Panc1 (cell line): Measurements from ENCODE around the gene TEX22.

Source experiments
- CTCF ChIP-seq: fragments of 450-650 bp; IDR thresholded peaks from 2 replicates; pipeline ENCODE4 v1.5.1; 2017; ENCODE audit warnings: mild to moderate bottlenecking
- POLR2AphosphoS5 ChIP-seq: IDR thresholded peaks from 2 replicates; pipeline ENCODE4 v1.6.1; 2012; ENCODE audit warnings: mild to moderate bottlenecking, low read depth, low read length, moderate library complexity
- SIN3A ChIP-seq: IDR thresholded peaks from 2 replicates; pipeline ENCODE4 v1.6.1; 2012; ENCODE audit warnings: low read depth, mild to moderate bottlenecking, low read length, moderate library complexity, borderline replicate concordance; ENCODE audit not compliant: insufficient read depth
- TCF7L2 ChIP-seq: IDR thresholded peaks from 2 replicates; pipeline ENCODE4 v1.6.1; 2011; ENCODE audit warnings: mild to moderate bottlenecking, low read depth, low read length, inconsistent platforms
- TF ChIP-seq, protein P1 (sequence below), 2 experiments: IDR thresholded peaks; 2 replicates each; pipeline ENCODE4 v1.6.1; 2011 to 2012; ENCODE audit warnings: low read depth in 2 of 2, control low read depth in 1 of 2, low read length in 1 of 2, mild to moderate bottlenecking in 1 of 2, moderate library complexity in 1 of 2; ENCODE audit not compliant: insufficient read depth in 1 of 2

DNA sequence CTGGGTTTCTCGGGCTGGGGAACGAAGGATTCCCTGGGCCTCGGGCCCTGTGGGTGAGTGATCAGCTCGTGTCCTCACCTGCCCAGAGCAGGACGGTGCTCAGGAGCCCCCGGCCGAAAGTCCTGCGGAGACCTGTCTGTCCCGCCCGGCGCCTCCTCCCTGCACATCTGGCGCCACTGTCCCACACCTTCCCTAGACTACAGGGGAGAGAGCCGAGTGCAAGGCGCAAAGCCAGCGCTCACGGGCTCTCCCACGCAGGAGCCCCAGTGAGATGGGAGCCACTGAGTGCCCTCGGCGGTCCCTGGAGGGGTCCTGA is 13.1 kb upstream of the TEX22 start:
- TF ChIP-seq CTCF (no peak), POLR2AphosphoS5 (no peak), TCF7L2 (no peak), SIN3A (no peak)
- TF ChIP-seq, protein P1, sequence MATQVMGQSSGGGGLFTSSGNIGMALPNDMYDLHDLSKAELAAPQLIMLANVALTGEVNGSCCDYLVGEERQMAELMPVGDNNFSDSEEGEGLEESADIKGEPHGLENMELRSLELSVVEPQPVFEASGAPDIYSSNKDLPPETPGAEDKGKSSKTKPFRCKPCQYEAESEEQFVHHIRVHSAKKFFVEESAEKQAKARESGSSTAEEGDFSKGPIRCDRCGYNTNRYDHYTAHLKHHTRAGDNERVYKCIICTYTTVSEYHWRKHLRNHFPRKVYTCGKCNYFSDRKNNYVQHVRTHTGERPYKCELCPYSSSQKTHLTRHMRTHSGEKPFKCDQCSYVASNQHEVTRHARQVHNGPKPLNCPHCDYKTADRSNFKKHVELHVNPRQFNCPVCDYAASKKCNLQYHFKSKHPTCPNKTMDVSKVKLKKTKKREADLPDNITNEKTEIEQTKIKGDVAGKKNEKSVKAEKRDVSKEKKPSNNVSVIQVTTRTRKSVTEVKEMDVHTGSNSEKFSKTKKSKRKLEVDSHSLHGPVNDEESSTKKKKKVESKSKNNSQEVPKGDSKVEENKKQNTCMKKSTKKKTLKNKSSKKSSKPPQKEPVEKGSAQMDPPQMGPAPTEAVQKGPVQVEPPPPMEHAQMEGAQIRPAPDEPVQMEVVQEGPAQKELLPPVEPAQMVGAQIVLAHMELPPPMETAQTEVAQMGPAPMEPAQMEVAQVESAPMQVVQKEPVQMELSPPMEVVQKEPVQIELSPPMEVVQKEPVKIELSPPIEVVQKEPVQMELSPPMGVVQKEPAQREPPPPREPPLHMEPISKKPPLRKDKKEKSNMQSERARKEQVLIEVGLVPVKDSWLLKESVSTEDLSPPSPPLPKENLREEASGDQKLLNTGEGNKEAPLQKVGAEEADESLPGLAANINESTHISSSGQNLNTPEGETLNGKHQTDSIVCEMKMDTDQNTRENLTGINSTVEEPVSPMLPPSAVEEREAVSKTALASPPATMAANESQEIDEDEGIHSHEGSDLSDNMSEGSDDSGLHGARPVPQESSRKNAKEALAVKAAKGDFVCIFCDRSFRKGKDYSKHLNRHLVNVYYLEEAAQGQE (IDR thresholded peaks at IDR 0.05; ENCODE audit: insufficient read depth in 1 of 2, low read depth in 2 of 2, low read length in 1 of 2), result no peak
